ENCODE data around the gene KIF13A. TPM values are rescaled to one million over a fixed set of nuclear protein-coding genes. Genes with fewer than 3 reads are reported as not detected.

Gene KIF13A
- total and polyA plus RNA-seq, 2 donors (not counting 3 experiments of a cell fraction or from before 2014, with no cell fraction given) = 24.9 to 65.8 TPM

DNA sequence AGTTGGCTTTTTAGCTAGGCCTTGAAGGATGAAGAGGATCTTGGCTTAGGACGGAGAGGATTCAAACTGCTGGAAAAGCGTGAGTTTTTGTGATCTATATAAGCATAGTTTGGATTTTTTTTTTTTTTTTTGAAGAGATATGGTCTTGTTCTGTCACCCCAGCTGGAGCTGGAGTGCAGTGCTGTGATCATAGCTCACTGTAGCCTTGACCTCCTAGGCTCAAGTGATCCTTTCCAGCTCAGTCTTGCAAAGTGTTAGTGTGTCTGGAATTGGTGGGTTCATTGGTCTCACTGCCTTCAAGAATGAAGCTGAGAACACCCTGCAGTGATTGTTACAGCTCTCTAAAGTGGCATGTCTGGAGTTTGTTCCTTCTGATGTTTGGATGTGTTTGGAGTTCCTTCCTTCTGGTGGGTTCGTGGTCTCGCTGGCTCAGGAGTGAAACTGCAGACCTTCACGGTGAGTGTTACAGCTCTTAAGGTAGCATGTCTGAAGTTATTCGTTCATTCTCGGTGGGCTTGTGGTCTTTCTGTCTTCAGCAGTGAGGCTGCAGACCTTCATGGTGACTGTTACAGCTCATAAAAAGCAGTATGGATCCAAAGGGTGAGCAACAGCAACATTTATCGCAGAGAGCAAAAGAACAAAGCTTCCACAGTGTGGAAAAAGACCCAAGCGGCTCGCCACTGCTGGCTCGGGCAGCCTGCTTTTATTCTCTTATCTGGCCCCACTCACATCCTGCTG, 243.2 kb downstream of the KIF13A start:
- Histone ChIP-seq H3K79me2 (ENCODE audit: control insufficient read depth, insufficient read depth, low read length) (no peaks in the 10 kb centered on the region), H3K4me3 (replicated peaks in 1 of 3; ENCODE audit: insufficient read depth in 1 of 3, low read depth in 1 of 3, low read length in 3 of 3) (no peak overlapping the region), H3K36me3 (ENCODE audit: control insufficient read depth in 2 of 2, extremely low read depth in 1 of 2, insufficient read depth in 2 of 2, low read length in 2 of 2) (no peaks in the 10 kb centered on the region), H4K20me1 (replicated peaks; ENCODE audit: control insufficient read depth, extremely low read depth, insufficient read depth, low read length) (no peaks in the 10 kb centered on the region), H3K27me3 (ENCODE audit: control insufficient read depth in 2 of 2, insufficient read depth in 2 of 2, low read length in 2 of 2) (peaks cover 0 to 1% of the 10 kb centered on the region in 2 experiments), H3K9me3 (replicated peaks; ENCODE audit: control insufficient read depth, insufficient read depth, low read length) (no peaks in the 10 kb centered on the region), H3K9me1 (replicated peaks; ENCODE audit: control insufficient read depth, extremely low read depth, insufficient read depth, low read length) (no peaks in the 10 kb centered on the region), H3K4me2 (ENCODE audit: insufficient read depth, low read length) (no peak overlapping the region), H3K4me1 (ENCODE audit: control insufficient read depth, extremely low read depth, insufficient read depth, low read length) (peaks cover 2% of the 10 kb centered on the region), H3K9ac (replicated peaks; ENCODE audit: extremely low read depth, insufficient read depth, low read length) (no peak overlapping the region), H3K27ac (ENCODE audit: insufficient read depth, low read depth, low read length) (no peak overlapping the region), H2AFZ (ENCODE audit: low read depth, low read length) (no peak overlapping the region)
- no TSS peak for BruUV-seq (replicated peaks)
- DNase-seq (ENCODE audit: low read depth, low spot score) = no peak
- POLR2A ChIA-PET = no interaction called here
- TF ChIP-seq POLR2AphosphoS5 (IDR thresholded peaks at IDR 0.05; ENCODE audit: insufficient read depth, low read depth, low read length) (no peak), JUN (IDR thresholded peaks at IDR 0.05; ENCODE audit: borderline replicate concordance, insufficient read depth, insufficient read length, low read depth) (no peak), FOS (IDR thresholded peaks at IDR 0.05; ENCODE audit: borderline replicate concordance, insufficient read depth, low read length) (no peak), EZH2 (IDR thresholded peaks at IDR 0.05; ENCODE audit: borderline replicate concordance, low read depth, low read length, severe bottlenecking) (no peak), MYC (IDR thresholded peaks at IDR 0.05; ENCODE audit: low read depth, low read length) (no peak), GATA2 (IDR thresholded peaks at IDR 0.05; ENCODE audit: insufficient read depth, insufficient read length, low read depth, low read length) (no peak), POLR2A (IDR thresholded peaks at IDR 0.05; ENCODE audit: low read depth, low read length) (no peak)
- TF ChIP-seq, protein P1, sequence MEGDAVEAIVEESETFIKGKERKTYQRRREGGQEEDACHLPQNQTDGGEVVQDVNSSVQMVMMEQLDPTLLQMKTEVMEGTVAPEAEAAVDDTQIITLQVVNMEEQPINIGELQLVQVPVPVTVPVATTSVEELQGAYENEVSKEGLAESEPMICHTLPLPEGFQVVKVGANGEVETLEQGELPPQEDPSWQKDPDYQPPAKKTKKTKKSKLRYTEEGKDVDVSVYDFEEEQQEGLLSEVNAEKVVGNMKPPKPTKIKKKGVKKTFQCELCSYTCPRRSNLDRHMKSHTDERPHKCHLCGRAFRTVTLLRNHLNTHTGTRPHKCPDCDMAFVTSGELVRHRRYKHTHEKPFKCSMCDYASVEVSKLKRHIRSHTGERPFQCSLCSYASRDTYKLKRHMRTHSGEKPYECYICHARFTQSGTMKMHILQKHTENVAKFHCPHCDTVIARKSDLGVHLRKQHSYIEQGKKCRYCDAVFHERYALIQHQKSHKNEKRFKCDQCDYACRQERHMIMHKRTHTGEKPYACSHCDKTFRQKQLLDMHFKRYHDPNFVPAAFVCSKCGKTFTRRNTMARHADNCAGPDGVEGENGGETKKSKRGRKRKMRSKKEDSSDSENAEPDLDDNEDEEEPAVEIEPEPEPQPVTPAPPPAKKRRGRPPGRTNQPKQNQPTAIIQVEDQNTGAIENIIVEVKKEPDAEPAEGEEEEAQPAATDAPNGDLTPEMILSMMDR (IDR thresholded peaks at IDR 0.05; ENCODE audit: extremely low read depth in 1 of 2, insufficient read depth in 1 of 2, low read depth in 1 of 2, low read length in 2 of 2) = no peak
- TF ChIP-seq, protein P2, sequence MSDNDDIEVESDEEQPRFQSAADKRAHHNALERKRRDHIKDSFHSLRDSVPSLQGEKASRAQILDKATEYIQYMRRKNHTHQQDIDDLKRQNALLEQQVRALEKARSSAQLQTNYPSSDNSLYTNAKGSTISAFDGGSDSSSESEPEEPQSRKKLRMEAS (IDR thresholded peaks at IDR 0.05; ENCODE audit: insufficient read depth, insufficient read length) = no peak
- dilution Hi-C loops (cut with MboI; ENCODE audit: extremely low pct_ligation_motif_present, low sequenced_read_pairs) (no loop called here), intact Hi-C loops (cut with micrococcal nuclease) (no loop called here)
- no peak for FAIRE-seq
- CTCF ChIA-PET = interaction anchor here (0.8 to 2.4 kb wide), 3 partner anchors 9 to 11 kb away, joined by 3 to 7 read pairs (median 3); no protein-coding TSS in a partner anchor

Measured in endothelial cell of umbilical vein (primary cell).